Prostate gland (tissue), 2 donors: Measurements from ENCODE around the gene NAPB.

ENCODE experiments used
- POLR2A ChIP-seq: fragments of 450-650 bp; IDR thresholded peaks from one replicate; pipeline ENCODE4 v1.6.1; 2016; ENCODE audit warnings: antibody characterized with exemption, mild to moderate bottlenecking
- TF ChIP-seq, protein P1 (sequence below), 4 experiments: fragments of 200-600 bp in 2 of 4; fragments of 450-650 bp in 2 of 4; sonication (generic) in 2 of 4; IDR thresholded peaks; 1 replicate in 3 of 4; 2 replicates in 1 of 4; pipeline ENCODE4 v1.5.1; 2016 to 2019; ENCODE audit warnings: antibody characterized with exemption in 4 of 4, mild to moderate bottlenecking in 2 of 4, moderate library complexity in 2 of 4

DNA sequence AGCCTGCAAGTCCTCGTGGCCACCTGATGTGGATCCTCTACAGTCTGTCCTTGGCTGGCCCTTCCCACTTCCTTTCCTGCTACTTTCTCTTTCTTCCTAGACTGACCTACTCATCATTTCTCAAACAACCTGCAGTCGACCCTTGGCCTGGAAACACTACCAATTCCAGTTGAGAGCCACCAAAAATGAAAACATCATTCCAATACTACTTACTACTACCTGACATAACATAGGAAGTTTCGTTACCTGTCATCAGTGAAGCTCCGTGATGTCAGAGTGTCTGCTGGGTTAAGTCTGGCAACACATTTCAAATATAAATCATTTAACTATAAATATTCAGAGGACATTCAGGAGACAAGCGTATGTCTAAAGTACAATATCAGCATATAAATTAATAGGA, 45.5 kb downstream of the NAPB start:
- no peak for TF ChIP-seq POLR2A
- TF ChIP-seq, protein P1, sequence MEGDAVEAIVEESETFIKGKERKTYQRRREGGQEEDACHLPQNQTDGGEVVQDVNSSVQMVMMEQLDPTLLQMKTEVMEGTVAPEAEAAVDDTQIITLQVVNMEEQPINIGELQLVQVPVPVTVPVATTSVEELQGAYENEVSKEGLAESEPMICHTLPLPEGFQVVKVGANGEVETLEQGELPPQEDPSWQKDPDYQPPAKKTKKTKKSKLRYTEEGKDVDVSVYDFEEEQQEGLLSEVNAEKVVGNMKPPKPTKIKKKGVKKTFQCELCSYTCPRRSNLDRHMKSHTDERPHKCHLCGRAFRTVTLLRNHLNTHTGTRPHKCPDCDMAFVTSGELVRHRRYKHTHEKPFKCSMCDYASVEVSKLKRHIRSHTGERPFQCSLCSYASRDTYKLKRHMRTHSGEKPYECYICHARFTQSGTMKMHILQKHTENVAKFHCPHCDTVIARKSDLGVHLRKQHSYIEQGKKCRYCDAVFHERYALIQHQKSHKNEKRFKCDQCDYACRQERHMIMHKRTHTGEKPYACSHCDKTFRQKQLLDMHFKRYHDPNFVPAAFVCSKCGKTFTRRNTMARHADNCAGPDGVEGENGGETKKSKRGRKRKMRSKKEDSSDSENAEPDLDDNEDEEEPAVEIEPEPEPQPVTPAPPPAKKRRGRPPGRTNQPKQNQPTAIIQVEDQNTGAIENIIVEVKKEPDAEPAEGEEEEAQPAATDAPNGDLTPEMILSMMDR (IDR thresholded peaks at IDR 0.05): no peak
